IPS-18c (cell line): ENCODE measurements around the gene CARD14.

Experiments used
- H3K4me3 ChIP-seq: 2 replicates; pipeline ENCODE4 v1.7.0; 2013; ENCODE audit warnings: low read depth, mild to moderate bottlenecking, low read length, moderate library complexity; ENCODE audit not compliant: insufficient read depth
- H3K9me3 ChIP-seq: one replicate; pipeline ENCODE4 v1.6.1; 2013; ENCODE audit warnings: mild to moderate bottlenecking, low read length, moderate library complexity; ENCODE audit not compliant: control insufficient read depth, insufficient read depth

CARD14 gene

GRCh38 chr17:80214012-80214877 is 44.4 kb downstream of the CARD14 start:
- Histone ChIP-seq H3K4me3 (no peak overlapping the region), H3K9me3 (no peaks in the 10 kb centered on the region)

GRCh38 chr17:80214878-80215210 is 45.0 kb downstream of the CARD14 start:
- Histone ChIP-seq H3K9me3 (no peaks in the 10 kb centered on the region), H3K4me3 (no peak overlapping the region)

GRCh38 chr17:80216473-80217456 is 46.9 kb downstream of the CARD14 start:
- H3K4me3 ChIP-seq: no peak overlapping the region
- no peaks in the 10 kb centered on the region for H3K9me3 ChIP-seq

- H3K4me3 ChIP-seq: no peak overlapping the region
- no peaks in the 10 kb centered on the region for H3K9me3 ChIP-seq
Observed at GRCh38 chr17:80217703-80218362, 48.0 kb downstream of the CARD14 start.

GRCh38 chr17:80218391-80218790 is 48.6 kb downstream of the CARD14 start:
- Histone ChIP-seq H3K9me3 (no peaks in the 10 kb centered on the region), H3K4me3 (no peak overlapping the region)

GRCh38 chr17:80219013-80219762 is 49.4 kb downstream of the CARD14 start:
- Histone ChIP-seq H3K9me3 (no peaks in the 10 kb centered on the region), H3K4me3 (peak overlapping the region; percentile 83)

GRCh38 chr17:80219763-80220053 is 49.9 kb downstream of the CARD14 start:
- H3K4me3 ChIP-seq: peak overlapping the region; percentile 83
- H3K9me3 ChIP-seq: no peaks in the 10 kb centered on the region

- peak within 1 kb of the TSS; percentile 83 for H3K4me3 ChIP-seq
Observed at GRCh38 chr17:80220054-80220735, 50.4 kb downstream of the CARD14 start, which contains the start of the genes SGSH and SLC26A11. SGSH (minus strand) TSS chr17:80220333; CDS start chr17:80220313, 20 bp downstream. SLC26A11 (plus strand) TSS chr17:80220427; CDS start chr17:80221561, 1,134 bp downstream.

GRCh38 chr17:80220736-80221215 is 50.9 kb downstream of the CARD14 start:
- Histone ChIP-seq H3K9me3 (no peaks in the 10 kb centered on the region), H3K4me3 (peak overlapping the region; percentile 83)

More at GRCh38 chr17:80220054-80220735, 50.4 kb downstream of the CARD14 start, which contains the start of the genes SGSH and SLC26A11:
- H3K9me3 ChIP-seq: no peaks in the 10 kb centered on the region

GRCh38 chr17:80221351-80222105 is 51.7 kb downstream of the CARD14 start:
- no peaks in the 10 kb centered on the region for H3K9me3 ChIP-seq
- H3K4me3 ChIP-seq: peak overlapping the region; percentile 83

GRCh38 chr17:80222376-80223141 is 52.7 kb downstream of the CARD14 start:
- Histone ChIP-seq H3K4me3 (no peak overlapping the region), H3K9me3 (no peaks in the 10 kb centered on the region)

GRCh38 chr17:80223142-80223815 is 53.4 kb downstream of the CARD14 start:
- H3K9me3 ChIP-seq: no peaks in the 10 kb centered on the region
- no peak overlapping the region for H3K4me3 ChIP-seq

GRCh38 chr17:80223838-80224497 is 54.1 kb downstream of the CARD14 start:
- no peaks in the 10 kb centered on the region for H3K9me3 ChIP-seq

GRCh38 chr17:80224683-80225082 is 54.9 kb downstream of the CARD14 start:
- Histone ChIP-seq H3K4me3 (no peak overlapping the region), H3K9me3 (no peaks in the 10 kb centered on the region)

More at GRCh38 chr17:80223838-80224497, 54.1 kb downstream of the CARD14 start:
- no peak overlapping the region for H3K4me3 ChIP-seq
